ENCODE measurements around the gene PPAT.

- no peak for TF ChIP-seq ZBTB33 (IDR thresholded peaks at IDR 0.05)
- TF ChIP-seq CTCF (IDR thresholded peaks at IDR 0.05; ENCODE audit: low read depth, low read length, missing input control): no peak
Observed at GRCh38 chr4:56469489-56470210, 34.2 kb upstream of the PPAT start.
